GM12892 (cell line): ENCODE results near the gene TP73.

Experiments used
- POLR2A ChIP-seq: IDR thresholded peaks from 2 replicates; pipeline ENCODE4 v1.6.1; 2011; ENCODE audit warnings: low read depth, low read length, control low read depth
- POLR2AphosphoS5 ChIP-seq: IDR thresholded peaks from 2 replicates; pipeline ENCODE4 v1.6.1; 2011; ENCODE audit warnings: low read depth, low read length, control low read depth

GRCh38 chr1:3674100-3675094, 22.1 kb downstream of the TP73 start:
- no peak for TF ChIP-seq POLR2A
- TF ChIP-seq POLR2AphosphoS5 = no peak
